ENCODE data around the gene ZBTB3. TPM values are rescaled to one million over a fixed set of nuclear protein-coding genes. Genes with fewer than 3 reads are reported as not detected.

Gene ZBTB3
- total and polyA plus RNA-seq, 2 of the 8 experiments (the other 6 are each of a cell fraction or from before 2014, with no cell fraction given), result 30.2 to 76.9 TPM

DNA sequence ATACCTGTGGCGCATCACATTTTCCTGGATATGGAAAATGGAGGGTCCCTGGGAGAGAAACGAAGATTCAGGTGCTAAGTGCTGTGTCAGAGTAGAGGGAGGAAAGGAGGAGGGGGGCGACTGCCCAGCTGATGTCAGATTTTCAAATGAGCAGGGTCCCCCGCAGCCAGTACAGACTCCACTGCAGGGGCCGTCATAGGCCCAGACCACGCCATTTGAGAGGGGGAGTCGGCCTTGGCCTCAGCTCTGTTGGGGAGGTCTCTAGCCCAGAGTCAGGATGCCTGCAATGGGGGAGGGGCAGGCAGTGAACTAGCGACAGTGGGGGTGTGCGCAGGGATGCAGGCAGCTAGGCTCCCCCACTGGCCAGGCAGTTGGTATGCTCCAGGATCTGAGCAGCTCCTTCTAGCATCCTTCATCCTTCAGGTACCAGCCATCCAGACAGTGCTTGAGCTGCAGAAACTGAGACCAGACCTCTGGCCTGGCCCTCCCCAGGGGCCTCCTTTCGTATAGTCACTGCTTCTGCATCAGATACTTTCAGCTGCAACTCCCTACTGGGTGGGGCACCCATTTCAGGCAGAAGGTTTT is 46.6 kb downstream of the ZBTB3 start, which contains the start of the genes BSCL2 and GNG3 (continued):
- TF ChIP-seq CTBP2 (IDR thresholded peaks at IDR 0.05; ENCODE audit: borderline replicate concordance, insufficient read depth, insufficient read length, low read length) (peak; percentile 93), TCF12 (IDR thresholded peaks at IDR 0.05; ENCODE audit: low read depth, low read length) (peak; percentile 61; the same call in 1 of the 2 replicates), KDM5A (IDR thresholded peaks at IDR 0.05; ENCODE audit: low read length) (no peak), CBX5 (IDR thresholded peaks at IDR 0.05; ENCODE audit: low read depth, low read length) (no peak), RAD21 (IDR thresholded peaks at IDR 0.05 in 1 of 2, conservative IDR thresholded peaks at IDR 0.05 in 1 of 2; ENCODE audit: low read depth in 2 of 2, low read length in 2 of 2) (0 out of 4 replicates have a peak, but pooled peaks of 1 of the 2 experiments have one; percentile 2), SRF (IDR thresholded peaks at IDR 0.05; ENCODE audit: low read depth, low read length) (no peak), POLR2A (IDR thresholded peaks at IDR 0.05; ENCODE audit: control extremely low read depth in 1 of 2, low read depth in 2 of 2, low read length in 2 of 2) (no peak), SIN3A (conservative IDR thresholded peaks at IDR 0.05 in 1 of 2, IDR thresholded peaks at IDR 0.05 in 1 of 2; ENCODE audit: low read depth in 1 of 2, low read length in 2 of 2) (peak; percentile 90 to 95; a peak in 3 of 4 replicates), GABPA (IDR thresholded peaks at IDR 0.05; ENCODE audit: borderline replicate concordance, insufficient read depth, low read length) (0 out of 2 replicates have a peak, but pooled peaks have one; percentile 17), TAF7 (optimal IDR thresholded peaks at IDR 0.05; ENCODE audit: borderline replicate concordance, low read depth, low read length) (peak; percentile 42), JUN (IDR thresholded peaks at IDR 0.05; ENCODE audit: low read depth, low read length) (no peak; the same call in 1 of the 2 replicates), RNF2 (IDR thresholded peaks at IDR 0.05; ENCODE audit: borderline replicate concordance, low read depth, low read length, missing control alignments, poor library complexity, severe bottlenecking) (no peak), CHD2 (IDR thresholded peaks at IDR 0.05; ENCODE audit: low read length) (peak; percentile 82), SP1 (IDR thresholded peaks at IDR 0.05; ENCODE audit: low read depth, low read length) (peak; percentile 95), KDM1A (IDR thresholded peaks at IDR 0.05; ENCODE audit: borderline replicate concordance, low read length) (peak; percentile 77; the same call in 1 of the 2 replicates), SP2 (IDR thresholded peaks at IDR 0.05; ENCODE audit: low read length) (no peak), SAP30 (IDR thresholded peaks at IDR 0.05; ENCODE audit: insufficient read depth, insufficient replicate concordance, low read length) (peak; percentile 86), BRCA1 (IDR thresholded peaks at IDR 0.05; ENCODE audit: low read depth, low read length) (peak; percentile 53; the same call in 1 of the 2 replicates), CBX8 (IDR thresholded peaks at IDR 0.05; ENCODE audit: borderline replicate concordance, low read depth, low read length) (no peak), NRF1 (IDR thresholded peaks at IDR 0.05; ENCODE audit: low read depth, low read length) (no peak)
- TF ChIP-seq, protein P1, sequence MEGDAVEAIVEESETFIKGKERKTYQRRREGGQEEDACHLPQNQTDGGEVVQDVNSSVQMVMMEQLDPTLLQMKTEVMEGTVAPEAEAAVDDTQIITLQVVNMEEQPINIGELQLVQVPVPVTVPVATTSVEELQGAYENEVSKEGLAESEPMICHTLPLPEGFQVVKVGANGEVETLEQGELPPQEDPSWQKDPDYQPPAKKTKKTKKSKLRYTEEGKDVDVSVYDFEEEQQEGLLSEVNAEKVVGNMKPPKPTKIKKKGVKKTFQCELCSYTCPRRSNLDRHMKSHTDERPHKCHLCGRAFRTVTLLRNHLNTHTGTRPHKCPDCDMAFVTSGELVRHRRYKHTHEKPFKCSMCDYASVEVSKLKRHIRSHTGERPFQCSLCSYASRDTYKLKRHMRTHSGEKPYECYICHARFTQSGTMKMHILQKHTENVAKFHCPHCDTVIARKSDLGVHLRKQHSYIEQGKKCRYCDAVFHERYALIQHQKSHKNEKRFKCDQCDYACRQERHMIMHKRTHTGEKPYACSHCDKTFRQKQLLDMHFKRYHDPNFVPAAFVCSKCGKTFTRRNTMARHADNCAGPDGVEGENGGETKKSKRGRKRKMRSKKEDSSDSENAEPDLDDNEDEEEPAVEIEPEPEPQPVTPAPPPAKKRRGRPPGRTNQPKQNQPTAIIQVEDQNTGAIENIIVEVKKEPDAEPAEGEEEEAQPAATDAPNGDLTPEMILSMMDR (IDR thresholded peaks at IDR 0.05; ENCODE audit: control extremely low read depth in 1 of 3, insufficient read depth in 1 of 3, low read depth in 1 of 3, low read length in 3 of 3), result no peak
